ENCODE data around the gene SGTB.
A peak's percentile ranks its signal among the peaks of the same experiment; 100 is the strongest.

Gene SGTB

DNA sequence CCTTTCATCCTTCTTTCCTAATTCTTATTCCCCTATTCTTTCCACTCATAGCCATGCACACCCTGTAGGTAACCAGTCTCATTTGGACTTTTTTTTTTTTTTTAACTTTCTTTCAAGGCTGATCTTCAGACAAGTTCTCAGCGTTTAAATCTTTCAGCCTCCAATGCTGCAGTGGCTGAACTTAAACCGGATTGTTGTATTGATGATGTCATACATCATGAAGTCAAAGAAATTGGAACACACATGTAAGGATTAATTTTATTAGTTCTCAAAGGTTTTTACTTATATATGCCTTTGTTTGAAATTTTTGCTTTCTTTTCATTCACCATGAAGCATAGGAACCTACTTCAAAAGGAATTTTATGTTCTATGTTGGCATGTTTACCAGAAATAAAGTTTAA is 75.0 kb downstream of the SGTB start:
- Histone ChIP-seq H3K4me3 (no peak overlapping the region), H3K27ac (no peak overlapping the region)
- TF ChIP-seq, protein P1, sequence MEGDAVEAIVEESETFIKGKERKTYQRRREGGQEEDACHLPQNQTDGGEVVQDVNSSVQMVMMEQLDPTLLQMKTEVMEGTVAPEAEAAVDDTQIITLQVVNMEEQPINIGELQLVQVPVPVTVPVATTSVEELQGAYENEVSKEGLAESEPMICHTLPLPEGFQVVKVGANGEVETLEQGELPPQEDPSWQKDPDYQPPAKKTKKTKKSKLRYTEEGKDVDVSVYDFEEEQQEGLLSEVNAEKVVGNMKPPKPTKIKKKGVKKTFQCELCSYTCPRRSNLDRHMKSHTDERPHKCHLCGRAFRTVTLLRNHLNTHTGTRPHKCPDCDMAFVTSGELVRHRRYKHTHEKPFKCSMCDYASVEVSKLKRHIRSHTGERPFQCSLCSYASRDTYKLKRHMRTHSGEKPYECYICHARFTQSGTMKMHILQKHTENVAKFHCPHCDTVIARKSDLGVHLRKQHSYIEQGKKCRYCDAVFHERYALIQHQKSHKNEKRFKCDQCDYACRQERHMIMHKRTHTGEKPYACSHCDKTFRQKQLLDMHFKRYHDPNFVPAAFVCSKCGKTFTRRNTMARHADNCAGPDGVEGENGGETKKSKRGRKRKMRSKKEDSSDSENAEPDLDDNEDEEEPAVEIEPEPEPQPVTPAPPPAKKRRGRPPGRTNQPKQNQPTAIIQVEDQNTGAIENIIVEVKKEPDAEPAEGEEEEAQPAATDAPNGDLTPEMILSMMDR (IDR thresholded peaks at IDR 0.05), result no peak
- no peak for DNase-seq (ENCODE audit: low spot score)

GRCh38 chr5:65640240-65640639 is 81.7 kb downstream of the SGTB start:
- no peak for DNase-seq (ENCODE audit: low spot score)
- TF ChIP-seq, protein P1 (IDR thresholded peaks at IDR 0.05), result no peak
- Histone ChIP-seq H3K27ac (no peak overlapping the region), H3K4me3 (no peak overlapping the region)

- no peak for DNase-seq (ENCODE audit: low spot score)
- no peak overlapping the region for H3K27ac ChIP-seq
- TF ChIP-seq, protein P1 (IDR thresholded peaks at IDR 0.05), result no peak
- no peak overlapping the region for H3K4me3 ChIP-seq
These were observed 90.9 kb downstream of the SGTB start for GRCh38 chr5:65630981-65631380.

DNA sequence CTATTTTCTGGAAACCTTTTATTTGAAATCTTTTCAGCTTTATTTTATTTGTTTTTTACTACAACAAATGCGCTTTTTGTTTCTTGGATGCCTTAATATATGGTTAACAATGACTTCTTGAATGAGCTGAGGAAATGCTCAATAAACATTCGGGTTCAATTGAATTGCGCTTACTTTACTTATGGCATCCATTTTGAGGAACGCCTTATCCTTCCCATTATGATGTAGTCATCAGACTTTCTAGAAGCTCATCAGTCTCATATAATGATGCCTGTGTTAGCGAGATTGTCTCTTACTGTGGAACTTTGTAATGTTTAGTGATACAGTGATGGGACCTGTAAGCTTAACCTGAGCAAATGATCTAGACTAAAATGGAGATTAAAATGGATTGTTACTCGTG is 96.2 kb downstream of the SGTB start:
- Histone ChIP-seq H3K27ac (no peak overlapping the region), H3K4me3 (peak overlapping the region; percentile 81)
- no peak for DNase-seq (ENCODE audit: low spot score)
- TF ChIP-seq, protein P1 (IDR thresholded peaks at IDR 0.05), result no peak

- peak; percentile 89 for DNase-seq (ENCODE audit: low spot score)
- peak within 1 kb of the TSS; percentile 90 to 93 for H3K27ac ChIP-seq
- TF ChIP-seq, protein P1 (IDR thresholded peaks at IDR 0.05), result no peak
- peak within 1 kb of the TSS; percentile 81 for H3K4me3 ChIP-seq
These were observed 97.0 kb downstream of the SGTB start, which contains the start of the genes SHLD3 and TRAPPC13 for GRCh38 chr5:65624571-65625555. TSS of gene SHLD3 (plus strand) at chr5:65625027. CDS start at chr5:65629588, 4,561 bp downstream. TSS of gene TRAPPC13 (plus strand) at chr5:65625027. CDS start at chr5:65625061, 34 bp downstream.

DNA sequence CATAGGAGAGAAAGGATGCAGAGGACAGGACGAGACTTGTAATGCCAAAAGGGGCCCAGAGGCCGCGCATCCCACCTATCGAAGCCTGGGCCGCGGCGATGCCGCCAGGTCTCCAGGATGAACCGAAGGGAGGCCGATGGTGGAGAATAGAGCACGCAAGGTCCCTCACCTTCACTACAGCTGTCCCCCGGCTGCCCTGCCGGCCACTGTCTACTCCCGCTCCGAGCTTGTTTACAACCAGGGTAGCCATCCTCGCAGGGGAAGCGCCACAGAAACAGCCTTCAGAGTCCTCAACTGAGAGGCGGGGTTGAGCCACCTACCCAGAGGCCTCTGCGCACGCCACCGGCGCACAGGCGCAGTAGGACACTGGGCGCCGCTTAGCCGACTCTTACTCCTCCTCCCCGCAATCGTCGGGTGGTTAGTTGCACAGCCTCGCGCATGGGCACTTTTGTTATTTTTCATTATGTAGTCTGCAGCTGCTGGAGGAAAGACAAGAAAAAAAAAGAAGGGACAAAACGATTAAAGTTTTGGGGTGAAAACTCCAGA is 97.8 kb downstream of the SGTB start, which contains the start of gene TRIM23:
TSS of gene TRIM23 (minus strand) at position 309 of the 546 bp plus-strand sequence. CDS start at position 250, 59 bp downstream.
- TF ChIP-seq, protein P1 (IDR thresholded peaks at IDR 0.05), result no peak
- Histone ChIP-seq H3K4me3 (peak within 1 kb of the TSS; percentile 81), H3K27ac (peak within 1 kb of the TSS; percentile 90 to 93)
- DNase-seq (ENCODE audit: low spot score), result peak; percentile 93

All from coronary artery (tissue), 2 donors.